GM12865 (cell line): ENCODE data around the gene RACGAP1.
A peak's percentile ranks its signal among the peaks of the same experiment; 100 is the strongest.
"Not testable (repeated sequence)": the region's sequence is repeated elsewhere in the genome, so short reads cannot be mapped to it uniquely, and the experiment has no call there.

Experiments
- DNase-seq: peaks from one replicate; pipeline ENCODE4 v3.0.0; 2010; ENCODE audit warnings: low read depth
- H3K4me3 ChIP-seq: 2 replicates; pipeline ENCODE4 v1.5.1; 2011; ENCODE audit warnings: mild to moderate bottlenecking, low read depth, low read length, control low read depth
- TF ChIP-seq, protein P1 (sequence below): IDR thresholded peaks from 2 replicates; pipeline ENCODE4 v1.5.1; 2011; ENCODE audit warnings: low read length, control low read depth, low read depth, inconsistent platforms; ENCODE audit not compliant: insufficient read depth; ENCODE audit errors: missing control alignments

The RACGAP1 gene

GRCh38 chr12:50041062-50041860 is 16.0 kb upstream of the RACGAP1 start:
- no peak overlapping the region for H3K4me3 ChIP-seq
- TF ChIP-seq, protein P1, sequence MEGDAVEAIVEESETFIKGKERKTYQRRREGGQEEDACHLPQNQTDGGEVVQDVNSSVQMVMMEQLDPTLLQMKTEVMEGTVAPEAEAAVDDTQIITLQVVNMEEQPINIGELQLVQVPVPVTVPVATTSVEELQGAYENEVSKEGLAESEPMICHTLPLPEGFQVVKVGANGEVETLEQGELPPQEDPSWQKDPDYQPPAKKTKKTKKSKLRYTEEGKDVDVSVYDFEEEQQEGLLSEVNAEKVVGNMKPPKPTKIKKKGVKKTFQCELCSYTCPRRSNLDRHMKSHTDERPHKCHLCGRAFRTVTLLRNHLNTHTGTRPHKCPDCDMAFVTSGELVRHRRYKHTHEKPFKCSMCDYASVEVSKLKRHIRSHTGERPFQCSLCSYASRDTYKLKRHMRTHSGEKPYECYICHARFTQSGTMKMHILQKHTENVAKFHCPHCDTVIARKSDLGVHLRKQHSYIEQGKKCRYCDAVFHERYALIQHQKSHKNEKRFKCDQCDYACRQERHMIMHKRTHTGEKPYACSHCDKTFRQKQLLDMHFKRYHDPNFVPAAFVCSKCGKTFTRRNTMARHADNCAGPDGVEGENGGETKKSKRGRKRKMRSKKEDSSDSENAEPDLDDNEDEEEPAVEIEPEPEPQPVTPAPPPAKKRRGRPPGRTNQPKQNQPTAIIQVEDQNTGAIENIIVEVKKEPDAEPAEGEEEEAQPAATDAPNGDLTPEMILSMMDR: no peak
- DNase-seq: no peak

DNA sequence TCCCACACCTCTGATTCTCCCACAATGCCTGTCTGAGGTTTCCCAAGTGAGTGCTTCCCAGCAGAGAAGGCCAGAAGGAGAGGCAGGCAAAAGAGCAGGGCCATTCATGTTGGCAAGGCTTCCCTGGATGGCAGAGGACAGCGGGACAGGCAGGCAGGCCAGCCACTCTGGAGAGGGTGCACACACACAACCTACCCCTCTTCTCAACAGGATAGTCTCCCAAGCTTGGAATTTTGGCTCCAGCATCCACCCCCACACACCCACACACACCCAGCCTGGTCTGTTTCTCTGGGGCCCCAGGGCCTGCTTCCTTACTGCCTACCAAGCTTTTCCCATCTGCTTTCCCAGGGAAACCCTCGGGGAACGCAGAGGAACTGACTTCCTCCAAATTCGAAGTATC is 15.4 kb upstream of the RACGAP1 start:
- no peak for DNase-seq

DNA sequence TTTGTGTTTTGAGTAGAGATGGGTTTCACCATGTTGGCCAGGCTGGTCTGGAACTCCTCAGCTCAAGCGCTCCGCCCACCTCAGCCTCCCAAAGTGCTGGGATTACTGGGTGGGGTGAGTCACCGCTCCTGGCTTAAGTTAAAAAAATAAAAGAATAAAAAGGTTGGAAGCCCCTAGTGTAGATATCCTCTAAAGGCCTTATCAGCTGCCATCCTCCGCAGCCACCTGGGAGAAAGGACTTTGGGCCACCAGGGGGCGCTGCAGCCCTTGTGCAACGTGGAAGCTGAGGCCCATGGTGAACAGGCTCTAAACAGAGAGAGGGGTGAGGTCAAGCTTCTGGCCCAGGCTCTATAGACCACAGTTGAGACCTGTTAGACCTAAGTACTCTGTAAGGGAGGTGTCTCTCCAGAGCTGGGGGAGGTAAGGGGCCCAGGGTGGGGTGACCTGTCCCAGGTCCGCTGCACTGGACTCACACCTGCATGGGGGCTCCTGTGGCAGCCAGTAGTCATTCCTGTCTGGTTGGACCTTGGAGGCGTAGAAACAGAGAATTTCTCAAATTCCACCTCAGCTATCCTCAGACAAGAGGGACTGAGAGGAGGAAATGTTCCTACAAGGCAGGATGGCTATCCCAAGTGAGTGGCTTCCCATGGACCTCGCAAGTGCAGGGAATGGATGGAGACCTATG is 14.0 kb upstream of the RACGAP1 start:
- TF ChIP-seq, protein P1: peak; percentile 93
- peak; percentile 86 for DNase-seq
- H3K4me3 ChIP-seq: no peak overlapping the region

More for the DNA sequence above, 15.4 kb upstream of the RACGAP1 start:
- H3K4me3 ChIP-seq: no peak overlapping the region
- TF ChIP-seq, protein P1: no peak

DNA sequence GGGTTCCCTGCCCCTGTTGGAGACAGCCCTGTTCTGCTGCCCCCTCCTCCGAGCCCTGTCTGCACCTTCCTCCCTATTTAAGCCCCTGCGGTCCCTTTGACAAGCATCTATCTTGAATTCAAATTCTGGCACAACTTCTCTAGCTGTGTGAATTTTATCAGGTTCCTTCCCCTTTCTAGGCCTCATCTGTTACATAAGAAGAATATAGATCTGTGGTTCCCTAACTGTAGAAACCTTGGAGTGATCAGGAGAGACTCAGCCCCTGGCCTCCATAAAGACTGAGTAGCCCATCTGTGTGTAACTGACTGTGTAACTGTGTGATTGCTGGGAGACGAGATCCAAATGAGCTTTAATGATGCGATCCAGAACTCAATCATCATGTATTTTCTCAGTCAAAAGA is 13.0 kb upstream of the RACGAP1 start:
- TF ChIP-seq, protein P1: no peak
- H3K4me3 ChIP-seq: no peak overlapping the region
- no peak for DNase-seq

DNA sequence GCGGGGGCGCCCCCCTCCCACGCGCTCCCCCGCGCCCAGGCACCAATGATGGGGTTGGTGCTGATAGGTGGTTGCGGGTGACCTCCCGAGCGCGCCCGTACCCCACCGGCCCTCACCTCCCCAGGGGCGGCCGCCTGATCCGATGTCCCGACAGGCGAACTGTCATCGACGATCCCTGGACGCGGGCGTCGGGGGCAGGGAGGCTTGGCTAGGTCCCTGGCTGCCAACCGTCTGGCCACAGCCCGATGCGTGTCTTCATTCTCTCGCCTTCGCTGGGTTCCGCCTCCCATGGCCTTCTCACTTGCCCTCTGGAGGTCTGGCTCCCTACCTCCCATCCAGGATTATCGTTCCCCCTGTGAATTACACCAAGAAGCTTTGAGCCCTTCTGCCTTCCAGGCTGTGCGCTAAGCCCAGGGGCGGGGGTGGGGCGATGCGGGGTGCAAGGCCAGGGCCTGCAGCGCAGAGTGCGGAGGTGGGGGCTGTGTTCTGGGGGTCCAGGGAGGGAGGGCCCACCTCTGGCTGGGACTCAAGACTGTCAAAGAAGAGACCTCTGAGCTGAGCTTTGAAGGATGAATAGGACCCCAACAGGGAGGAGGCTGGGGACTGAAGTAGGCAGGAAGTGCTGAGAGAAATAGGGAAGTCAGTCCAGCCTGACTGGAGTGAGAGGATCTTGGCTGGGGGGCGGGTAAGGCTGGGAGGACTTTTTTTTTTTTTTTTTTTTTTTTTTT is 7.7 kb upstream of the RACGAP1 start:
- TF ChIP-seq, protein P1: no peak
- H3K4me3 ChIP-seq: no peak overlapping the region
- DNase-seq: no peak

- no peak overlapping the region for H3K4me3 ChIP-seq
- no peak for DNase-seq
- TF ChIP-seq, protein P1: no peak
Measured at GRCh38 chr12:50032515-50032853, 7.2 kb upstream of the RACGAP1 start.

GRCh38 chr12:50030449-50030848 is 5.2 kb upstream of the RACGAP1 start:
- DNase-seq, H3K4me3 ChIP-seq: not testable (repeated sequence)
